Cerebellar nuclear complex (tissue), 1 donor: ENCODE measurements around the gene TAF1B.

Experiments
- DNase-seq, 2 experiments: peaks; one replicate each; lab custom pipeline; 2025; lab: John Stamatoyannopoulos, UW

The TAF1B gene

GRCh38 chr2:9983401-9984216 is 140.3 kb downstream of the TAF1B start:
- DNase-seq: no peak
